K562 (cell line): ENCODE measurements around the gene TBX10. TPM values are rescaled to one million over a fixed set of nuclear protein-coding genes. Genes with fewer than 3 reads are reported as not detected.

ENCODE experiments used
- BDP1 ChIP-seq: IDR thresholded peaks from 3 replicates; pipeline ENCODE4 v1.6.1; 2011; ENCODE audit not compliant: insufficient read length, insufficient read depth
- CHD1 ChIP-seq: fragments of 200-600 bp; sonication (generic); IDR thresholded peaks from one replicate; pipeline ENCODE4 v1.6.1; 2012; ENCODE audit warnings: mild to moderate bottlenecking, moderate library complexity, low read length, inconsistent platforms
- EHMT2 ChIP-seq: fragments of 450-650 bp; IDR thresholded peaks from 2 replicates; pipeline ENCODE4 v1.6.1; 2018; ENCODE audit warnings: antibody characterized with exemption
- GATAD2A ChIP-seq: fragments of 450-650 bp; IDR thresholded peaks from 2 replicates; pipeline ENCODE4 v1.6.1; 2017
- HLTF ChIP-seq: fragments of 450-650 bp; IDR thresholded peaks from 2 replicates; pipeline ENCODE4 v1.6.1; 2016
- MEIS2 ChIP-seq: fragments of 450-650 bp; IDR thresholded peaks from 2 replicates; pipeline ENCODE4 v1.6.1; 2014; ENCODE audit warnings: mild to moderate bottlenecking; ENCODE audit not compliant: partially characterized antibody
- MTA1 ChIP-seq: fragments of 450-650 bp; IDR thresholded peaks from 2 replicates; pipeline ENCODE4 v1.6.1; 2017; ENCODE audit warnings: borderline replicate concordance
- NCOA4 ChIP-seq: fragments of 450-650 bp; IDR thresholded peaks from 2 replicates; pipeline ENCODE4 v1.6.1; 2018; ENCODE audit warnings: mild to moderate bottlenecking; ENCODE audit not compliant: partially characterized antibody
- NFATC3 ChIP-seq: fragments of 450-650 bp; IDR thresholded peaks from 2 replicates; pipeline ENCODE4 v1.6.1; 2017; ENCODE audit warnings: mild to moderate bottlenecking
- NFXL1 ChIP-seq: fragments of 450-650 bp; formaldehyde crosslinking; IDR thresholded peaks from 2 replicates; pipeline ENCODE4 v1.4.0; 2021; ENCODE audit warnings: mild to moderate bottlenecking
- POLR2AphosphoS5 ChIP-seq: IDR thresholded peaks from 2 replicates; pipeline ENCODE4 v1.6.1; 2011; ENCODE audit warnings: mild to moderate bottlenecking, low read depth, low read length, moderate library complexity; ENCODE audit not compliant: control insufficient read depth, insufficient read depth
- SMAD3 ChIP-seq: fragments of 450-650 bp; formaldehyde crosslinking; conservative IDR thresholded peaks from 2 replicates; pipeline ENCODE4 v1.4.0; 2020; ENCODE audit warnings: mild to moderate bottlenecking
- TAF7 ChIP-seq: fragments of 450-650 bp; IDR thresholded peaks from 2 replicates; pipeline ENCODE4 v1.6.1; 2016; ENCODE audit warnings: missing genetic modification characterization, missing compliant biosample characterization
- TFAM ChIP-seq: fragments of 250-450 bp; sonication (Bioruptor Pico); conservative IDR thresholded peaks from 2 replicates; pipeline ENCODE4 v1.5.0; 2021; ENCODE audit warnings: mild to moderate bottlenecking, moderate library complexity
- ZNF212 ChIP-seq: fragments of 450-650 bp; formaldehyde crosslinking; IDR thresholded peaks from 2 replicates; pipeline ENCODE4 v1.4.0; 2020; ENCODE audit warnings: mild to moderate bottlenecking
- ZNF282 ChIP-seq: sonication (generic); formaldehyde crosslinking; IDR thresholded peaks from 2 replicates; pipeline ENCODE4 v1.8.1; 2023; ENCODE audit warnings: missing genetic modification reagents
- ZNF3 ChIP-seq: fragments of 250-450 bp; sonication (Bioruptor Pico); IDR thresholded peaks from 2 replicates; pipeline ENCODE4 v1.5.0; 2021; ENCODE audit warnings: mild to moderate bottlenecking, moderate library complexity
- polyA plus RNA-seq, 8 experiments: library from polyadenylated mRNA; depleted of rRNA in 4 of 8; stranded (reverse) in 5 of 8; unstranded in 3 of 8; fragments of >200 nt; fragmentation: Nextera tagmentation in 2 of 8; fragmentation: Illumina TruSeq in 1 of 8; extraction: Ambion mirVana in 2 of 8; extraction: Trizol in 1 of 8; gene quantifications; 2 replicates each; pipeline versions ENCODE4 v1.2.1 to v1.2.3, GENCODE V29; 2011 to 2014; ENCODE audit warnings: inconsistent platforms in 1 of 8, missing spikeins in 1 of 8
- total RNA-seq, 7 experiments: library from RNA; depleted of rRNA in 6 of 7; stranded (reverse); fragments of >200 nt in 6 of 7; fragmentation: Illumina TruSeq in 2 of 7; extraction: Trizol in 2 of 7; gene quantifications; 2 replicates each; pipeline versions ENCODE4 v1.2.1 to v1.2.3, GENCODE V29; 2011 to 2021; ENCODE audit warnings: low replicate concordance in 1 of 7
- TF ChIP-seq, protein P1 (sequence below): sonication (generic); formaldehyde crosslinking; IDR thresholded peaks from 2 replicates; pipeline ENCODE4 v1.8.0; 2022; ENCODE audit warnings: mild to moderate bottlenecking, missing genetic modification reagents
- TF ChIP-seq, protein P2 (sequence below), 2 experiments: IDR thresholded peaks in 1 of 2; conservative IDR thresholded peaks in 1 of 2; 2 replicates each; pipeline ENCODE4 v1.6.1; 2016; ENCODE audit warnings: low read depth in 2 of 2, mild to moderate bottlenecking in 1 of 2, missing compliant biosample characterization in 1 of 2, missing genetic modification characterization in 1 of 2, moderate library complexity in 1 of 2
- TF ChIP-seq, protein P3 (sequence below): fragments of 450-650 bp; IDR thresholded peaks from 2 replicates; pipeline ENCODE4 v1.6.1; 2017; ENCODE audit warnings: mild to moderate bottlenecking, moderate library complexity
- TF ChIP-seq, protein P4 (sequence below): sonication (generic); formaldehyde crosslinking; IDR thresholded peaks from 2 replicates; pipeline ENCODE4 v1.9.0; 2022; ENCODE audit warnings: mild to moderate bottlenecking, missing genetic modification reagents

The TBX10 gene
- total and polyA plus RNA-seq, 9 of the 15 experiments (the other 6 are each of a cell fraction or from before 2014, with no cell fraction given), result not detected

DNA sequence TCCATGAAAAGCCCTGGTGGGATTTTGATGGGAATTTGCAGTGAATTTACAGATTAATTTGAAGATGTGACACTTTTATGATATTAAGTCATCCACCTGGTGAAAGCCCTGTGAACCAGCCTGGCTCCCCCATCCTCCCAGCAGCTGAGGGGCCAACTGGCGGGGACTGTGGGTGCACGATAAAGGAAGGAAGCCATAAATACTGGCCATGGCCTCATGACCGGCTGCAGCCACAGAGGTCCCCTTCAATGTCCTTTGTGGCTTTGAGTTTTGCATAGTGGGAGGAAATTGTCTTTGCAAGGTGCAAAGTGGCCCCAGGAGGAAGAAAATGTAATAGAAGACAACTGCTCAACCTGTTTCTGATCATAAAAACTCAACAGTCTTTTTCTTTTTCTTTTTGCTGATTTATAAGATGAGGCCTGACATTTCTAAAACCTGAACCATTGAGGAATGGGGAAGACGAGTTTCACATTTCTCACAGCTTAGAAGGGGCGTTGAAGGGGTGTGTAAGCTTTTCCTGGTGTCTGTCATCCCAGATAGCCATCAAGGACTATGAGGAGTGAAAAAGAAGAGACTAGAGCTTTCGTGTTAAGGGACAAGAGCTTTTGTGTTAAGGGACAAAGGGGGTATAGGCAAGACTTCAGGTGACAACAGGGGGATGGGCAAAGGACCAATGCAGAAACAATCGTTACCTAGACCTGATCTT, 39.1 kb downstream of the TBX10 start (continued):
- TF ChIP-seq BDP1, result no peak
- no peak for TF ChIP-seq NFXL1
- TF ChIP-seq, protein P1, sequence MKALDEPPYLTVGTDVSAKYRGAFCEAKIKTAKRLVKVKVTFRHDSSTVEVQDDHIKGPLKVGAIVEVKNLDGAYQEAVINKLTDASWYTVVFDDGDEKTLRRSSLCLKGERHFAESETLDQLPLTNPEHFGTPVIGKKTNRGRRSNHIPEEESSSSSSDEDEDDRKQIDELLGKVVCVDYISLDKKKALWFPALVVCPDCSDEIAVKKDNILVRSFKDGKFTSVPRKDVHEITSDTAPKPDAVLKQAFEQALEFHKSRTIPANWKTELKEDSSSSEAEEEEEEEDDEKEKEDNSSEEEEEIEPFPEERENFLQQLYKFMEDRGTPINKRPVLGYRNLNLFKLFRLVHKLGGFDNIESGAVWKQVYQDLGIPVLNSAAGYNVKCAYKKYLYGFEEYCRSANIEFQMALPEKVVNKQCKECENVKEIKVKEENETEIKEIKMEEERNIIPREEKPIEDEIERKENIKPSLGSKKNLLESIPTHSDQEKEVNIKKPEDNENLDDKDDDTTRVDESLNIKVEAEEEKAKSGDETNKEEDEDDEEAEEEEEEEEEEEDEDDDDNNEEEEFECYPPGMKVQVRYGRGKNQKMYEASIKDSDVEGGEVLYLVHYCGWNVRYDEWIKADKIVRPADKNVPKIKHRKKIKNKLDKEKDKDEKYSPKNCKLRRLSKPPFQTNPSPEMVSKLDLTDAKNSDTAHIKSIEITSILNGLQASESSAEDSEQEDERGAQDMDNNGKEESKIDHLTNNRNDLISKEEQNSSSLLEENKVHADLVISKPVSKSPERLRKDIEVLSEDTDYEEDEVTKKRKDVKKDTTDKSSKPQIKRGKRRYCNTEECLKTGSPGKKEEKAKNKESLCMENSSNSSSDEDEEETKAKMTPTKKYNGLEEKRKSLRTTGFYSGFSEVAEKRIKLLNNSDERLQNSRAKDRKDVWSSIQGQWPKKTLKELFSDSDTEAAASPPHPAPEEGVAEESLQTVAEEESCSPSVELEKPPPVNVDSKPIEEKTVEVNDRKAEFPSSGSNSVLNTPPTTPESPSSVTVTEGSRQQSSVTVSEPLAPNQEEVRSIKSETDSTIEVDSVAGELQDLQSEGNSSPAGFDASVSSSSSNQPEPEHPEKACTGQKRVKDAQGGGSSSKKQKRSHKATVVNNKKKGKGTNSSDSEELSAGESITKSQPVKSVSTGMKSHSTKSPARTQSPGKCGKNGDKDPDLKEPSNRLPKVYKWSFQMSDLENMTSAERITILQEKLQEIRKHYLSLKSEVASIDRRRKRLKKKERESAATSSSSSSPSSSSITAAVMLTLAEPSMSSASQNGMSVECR, result no peak
- peak; percentile 85 for TF ChIP-seq POLR2AphosphoS5
- no peak for TF ChIP-seq NFATC3
- TF ChIP-seq, protein P2, sequence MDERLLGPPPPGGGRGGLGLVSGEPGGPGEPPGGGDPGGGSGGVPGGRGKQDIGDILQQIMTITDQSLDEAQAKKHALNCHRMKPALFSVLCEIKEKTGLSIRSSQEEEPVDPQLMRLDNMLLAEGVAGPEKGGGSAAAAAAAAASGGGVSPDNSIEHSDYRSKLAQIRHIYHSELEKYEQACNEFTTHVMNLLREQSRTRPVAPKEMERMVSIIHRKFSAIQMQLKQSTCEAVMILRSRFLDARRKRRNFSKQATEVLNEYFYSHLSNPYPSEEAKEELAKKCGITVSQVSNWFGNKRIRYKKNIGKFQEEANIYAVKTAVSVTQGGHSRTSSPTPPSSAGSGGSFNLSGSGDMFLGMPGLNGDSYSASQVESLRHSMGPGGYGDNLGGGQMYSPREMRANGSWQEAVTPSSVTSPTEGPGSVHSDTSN (CRISPR knock-in tag; IDR thresholded peaks at IDR 0.05; ENCODE audit: low read depth), result no peak
- TF ChIP-seq, protein P2 (tag; conservative IDR thresholded peaks at IDR 0.05; ENCODE audit: low read depth), result peak; percentile 30; the same call in 1 of the 2 replicates
- TF ChIP-seq ZNF212, result no peak
- TF ChIP-seq TFAM, result no peak
- TF ChIP-seq TAF7 (tag), result no peak
- peak; percentile 85 for TF ChIP-seq MEIS2
- no peak for TF ChIP-seq CHD1
- TF ChIP-seq ZNF3 (CRISPR knock-in tag), result no peak
- TF ChIP-seq, protein P3, sequence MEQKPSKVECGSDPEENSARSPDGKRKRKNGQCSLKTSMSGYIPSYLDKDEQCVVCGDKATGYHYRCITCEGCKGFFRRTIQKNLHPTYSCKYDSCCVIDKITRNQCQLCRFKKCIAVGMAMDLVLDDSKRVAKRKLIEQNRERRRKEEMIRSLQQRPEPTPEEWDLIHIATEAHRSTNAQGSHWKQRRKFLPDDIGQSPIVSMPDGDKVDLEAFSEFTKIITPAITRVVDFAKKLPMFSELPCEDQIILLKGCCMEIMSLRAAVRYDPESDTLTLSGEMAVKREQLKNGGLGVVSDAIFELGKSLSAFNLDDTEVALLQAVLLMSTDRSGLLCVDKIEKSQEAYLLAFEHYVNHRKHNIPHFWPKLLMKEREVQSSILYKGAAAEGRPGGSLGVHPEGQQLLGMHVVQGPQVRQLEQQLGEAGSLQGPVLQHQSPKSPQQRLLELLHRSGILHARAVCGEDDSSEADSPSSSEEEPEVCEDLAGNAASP, result no peak
- TF ChIP-seq MTA1, result 0 out of 2 replicates have a peak, but pooled peaks have one; percentile 9
- no peak for TF ChIP-seq GATAD2A
- no peak for TF ChIP-seq ZNF282
- no peak for TF ChIP-seq HLTF
- TF ChIP-seq, protein P4, sequence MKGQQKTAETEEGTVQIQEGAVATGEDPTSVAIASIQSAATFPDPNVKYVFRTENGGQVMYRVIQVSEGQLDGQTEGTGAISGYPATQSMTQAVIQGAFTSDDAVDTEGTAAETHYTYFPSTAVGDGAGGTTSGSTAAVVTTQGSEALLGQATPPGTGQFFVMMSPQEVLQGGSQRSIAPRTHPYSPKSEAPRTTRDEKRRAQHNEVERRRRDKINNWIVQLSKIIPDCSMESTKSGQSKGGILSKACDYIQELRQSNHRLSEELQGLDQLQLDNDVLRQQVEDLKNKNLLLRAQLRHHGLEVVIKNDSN (CRISPR knock-in tag), result peak; percentile 39
- TF ChIP-seq NCOA4, result no peak
- no peak for TF ChIP-seq EHMT2
- no peak for TF ChIP-seq SMAD3 (CRISPR knock-in tag)
